Central memory CD4-positive, alpha-beta T cell (primary cell): ENCODE data around the gene CLECL1.
"Not testable (repeated sequence)": the region's sequence is repeated elsewhere in the genome, so short reads cannot be mapped to it uniquely, and the experiment has no call there.

Source experiments
- DNase-seq: peaks from one replicate; pipeline ENCODE4 v3.0.0; 2022

CLECL1 gene

GRCh38 chr12:9751204-9752144, 18.6 kb upstream of the CLECL1 start:
- DNase-seq = peak; percentile 44

GRCh38 chr12:9750276-9751203, 17.6 kb upstream of the CLECL1 start:
- peak; percentile 73 for DNase-seq

- no peak for DNase-seq
Measured at GRCh38 chr12:9749640-9750039, 16.7 kb upstream of the CLECL1 start.

DNA sequence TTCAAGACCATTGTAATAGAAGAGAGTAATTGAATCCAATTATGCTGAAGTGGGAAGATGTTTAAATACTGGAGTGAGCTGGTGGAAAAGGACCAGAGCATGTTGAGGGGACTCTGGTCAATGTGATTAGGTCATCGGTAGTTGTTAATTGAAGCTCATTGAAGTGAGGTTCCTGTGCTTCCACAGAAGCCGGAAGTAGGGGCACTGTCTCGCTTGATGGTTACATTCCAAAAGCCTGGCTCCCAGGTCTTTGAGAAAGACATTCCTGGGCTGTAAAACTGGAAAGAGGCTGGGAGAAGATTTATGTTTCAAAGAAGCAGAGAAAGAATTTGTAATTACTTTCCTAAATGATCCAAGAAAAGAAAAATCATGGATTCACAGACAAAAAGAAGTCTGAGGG, 12.3 kb upstream of the CLECL1 start:
- DNase-seq = no peak

GRCh38 chr12:9742661-9743060, 9.8 kb upstream of the CLECL1 start:
- peak; percentile 53 for DNase-seq

GRCh38 chr12:9741726-9742125, 8.8 kb upstream of the CLECL1 start:
- DNase-seq = peak; percentile 93

DNA sequence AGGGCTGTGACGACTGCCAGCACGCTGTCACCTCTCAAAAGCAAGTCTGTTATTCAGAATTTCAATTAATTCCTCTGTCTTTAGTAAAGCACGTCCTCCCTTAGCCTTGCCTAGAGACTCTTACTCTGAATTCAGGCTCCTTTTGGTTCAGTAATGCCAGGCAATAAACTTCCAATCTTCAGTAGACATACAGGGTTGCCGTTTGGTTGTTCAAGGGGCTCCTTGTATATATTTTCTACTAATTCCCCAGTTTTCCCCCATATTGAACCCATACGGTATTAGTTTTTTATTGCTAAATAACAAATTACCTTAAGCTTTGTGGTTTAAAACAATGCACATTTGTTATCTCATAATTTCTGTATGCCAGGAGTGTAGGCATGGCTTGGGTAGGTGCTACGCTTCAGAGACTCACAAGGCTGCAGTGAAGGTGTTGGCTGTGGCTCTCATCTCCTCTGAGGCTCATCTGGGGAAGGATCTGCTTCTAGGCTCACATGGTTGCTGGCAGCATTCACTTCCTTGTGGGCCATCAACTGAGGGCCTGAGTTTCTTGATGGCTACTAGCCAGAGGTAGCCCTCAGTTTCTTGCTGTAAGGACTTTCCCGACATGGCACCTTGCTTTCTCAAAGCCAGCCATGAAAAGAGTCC, 7.3 kb upstream of the CLECL1 start:
- DNase-seq = peak; percentile 25

- DNase-seq = not testable (repeated sequence)
Measured at GRCh38 chr12:9739404-9740105, 6.7 kb upstream of the CLECL1 start.

DNA sequence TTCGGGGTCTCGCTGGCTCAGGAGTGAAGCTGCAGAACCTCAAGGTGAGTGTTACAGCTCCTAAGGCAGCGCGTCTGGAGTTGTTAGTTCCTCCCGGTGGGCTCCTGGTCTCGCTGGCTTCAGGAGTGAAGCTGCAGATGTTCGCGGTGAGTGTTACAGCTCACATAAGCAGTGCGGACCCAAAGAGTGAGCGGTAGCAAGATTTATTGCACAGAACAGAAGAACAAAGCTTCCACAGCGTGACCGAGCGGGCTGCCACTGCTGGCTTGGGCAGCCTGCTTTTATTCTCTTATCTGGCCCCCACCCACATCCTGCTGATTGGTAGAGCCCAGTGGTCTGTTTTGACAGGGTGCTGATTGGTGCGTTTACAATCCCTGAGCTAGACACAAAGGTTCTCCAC, 6.0 kb upstream of the CLECL1 start:
- not testable (repeated sequence) for DNase-seq

DNA sequence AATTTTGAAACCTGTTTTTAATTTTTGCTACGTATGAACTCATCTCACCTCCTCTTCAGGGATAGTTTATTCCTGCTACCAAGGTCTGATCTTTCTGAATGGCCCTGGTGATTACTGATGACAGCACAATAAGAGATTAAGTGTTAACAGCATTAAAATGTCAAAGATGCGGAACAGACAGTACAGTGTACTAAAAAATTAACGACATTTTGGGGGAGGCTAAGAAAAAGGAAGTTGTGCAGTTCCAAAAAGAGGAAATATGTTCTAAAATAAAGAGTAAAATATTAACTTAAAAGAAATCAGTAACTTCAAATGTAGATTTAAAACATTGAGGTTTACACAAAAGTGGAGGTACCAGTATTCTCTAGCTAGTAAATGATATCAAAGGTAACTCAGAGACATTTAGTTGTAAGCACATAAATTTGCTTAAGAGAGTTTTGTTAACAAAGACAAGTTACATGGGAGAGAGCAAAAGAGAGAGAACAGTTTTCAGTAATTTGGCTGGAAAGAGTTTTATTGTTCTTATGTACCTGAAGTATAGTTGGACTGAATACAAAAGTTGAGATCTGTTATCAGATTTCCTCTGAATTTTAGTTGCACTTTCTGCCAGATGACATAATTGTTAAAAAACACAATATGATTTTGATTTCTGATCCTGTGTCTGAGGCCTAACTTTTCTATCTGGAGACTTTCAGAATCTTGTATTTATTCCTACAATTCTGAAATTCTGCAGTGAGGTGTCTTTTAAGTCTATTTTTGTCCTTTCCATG, 4.2 kb upstream of the CLECL1 start:
- peak; percentile 37 for DNase-seq

DNA sequence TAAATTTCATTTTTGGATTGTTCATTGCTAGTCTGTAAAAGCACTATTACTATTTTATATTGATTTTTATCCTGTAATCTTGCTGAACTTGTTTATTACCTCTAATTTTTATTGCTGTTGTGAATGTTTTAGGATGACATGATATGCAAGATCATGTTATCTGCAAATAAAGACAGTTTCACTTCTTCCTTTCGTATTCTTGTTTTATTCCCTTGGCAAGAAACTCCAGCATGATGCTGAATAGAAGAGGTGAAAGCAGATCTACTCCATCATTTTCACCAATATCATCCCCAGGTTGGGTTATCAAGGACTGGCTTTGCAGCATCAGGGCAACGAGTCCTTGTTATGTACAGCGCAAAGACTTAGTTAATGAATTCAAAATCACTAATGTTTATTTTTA, 2.7 kb upstream of the CLECL1 start:
- no peak for DNase-seq

- DNase-seq = no peak
Measured at GRCh38 chr12:9731797-9732196, 1.1 kb downstream of the CLECL1 start.

- DNase-seq = no peak
Measured at GRCh38 chr12:9731393-9731792, 1.5 kb downstream of the CLECL1 start.

DNA sequence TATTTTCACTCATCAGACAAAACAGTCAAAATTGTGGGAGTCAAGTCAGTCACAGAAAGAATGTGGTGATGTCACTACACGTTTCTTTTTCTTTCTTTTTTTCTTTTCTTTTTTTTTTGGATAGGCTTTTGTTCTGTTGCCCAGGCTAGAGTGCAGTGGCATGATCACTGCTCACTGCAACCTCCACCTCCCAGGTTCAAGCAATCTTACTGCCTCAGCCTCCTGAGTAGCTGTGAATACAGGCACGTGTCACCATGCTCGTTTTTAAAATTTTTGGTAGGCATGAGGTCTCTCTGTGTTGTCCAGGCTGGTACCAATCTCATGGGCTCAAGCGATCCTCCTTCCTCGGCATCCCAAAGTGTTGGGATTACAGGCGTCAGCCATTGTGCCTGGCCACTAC, 2.3 kb downstream of the CLECL1 start:
- DNase-seq = no peak

- no peak for DNase-seq
Measured at GRCh38 chr12:9730011-9730410, 2.9 kb downstream of the CLECL1 start.

GRCh38 chr12:9729082-9729481, 3.8 kb downstream of the CLECL1 start:
- DNase-seq = no peak

GRCh38 chr12:9727813-9728212, 5.1 kb downstream of the CLECL1 start:
- no peak for DNase-seq

DNA sequence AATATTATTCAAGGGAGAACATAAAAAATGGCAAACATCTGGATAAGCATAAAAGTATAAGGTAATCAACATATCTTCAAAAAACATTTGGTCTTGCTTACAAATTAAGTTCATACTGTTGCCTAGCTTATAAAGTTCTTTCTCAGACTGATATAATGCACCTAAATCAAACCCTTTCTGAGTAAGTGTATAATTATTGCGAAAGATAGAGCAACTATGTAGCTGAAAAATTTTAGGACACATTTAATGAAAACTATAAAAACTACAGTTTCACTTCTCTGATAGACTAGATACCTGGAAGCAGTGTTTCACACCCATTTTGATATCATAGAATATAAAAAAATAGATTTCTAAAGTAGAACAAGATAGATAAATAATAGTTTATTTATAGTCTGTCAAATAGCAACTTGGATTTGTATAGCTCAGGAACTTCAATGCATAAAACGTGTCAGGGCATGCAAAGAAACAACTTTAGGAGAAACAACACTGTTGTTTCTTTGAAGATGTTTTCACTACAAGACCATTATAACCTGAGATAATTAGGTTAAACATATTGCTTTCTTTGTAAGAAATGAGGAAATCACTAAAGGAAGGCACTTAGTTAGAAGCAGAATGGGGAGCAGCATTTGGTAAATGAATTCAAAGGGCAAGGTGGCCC, 7.6 kb downstream of the CLECL1 start:
- DNase-seq = no peak

DNA sequence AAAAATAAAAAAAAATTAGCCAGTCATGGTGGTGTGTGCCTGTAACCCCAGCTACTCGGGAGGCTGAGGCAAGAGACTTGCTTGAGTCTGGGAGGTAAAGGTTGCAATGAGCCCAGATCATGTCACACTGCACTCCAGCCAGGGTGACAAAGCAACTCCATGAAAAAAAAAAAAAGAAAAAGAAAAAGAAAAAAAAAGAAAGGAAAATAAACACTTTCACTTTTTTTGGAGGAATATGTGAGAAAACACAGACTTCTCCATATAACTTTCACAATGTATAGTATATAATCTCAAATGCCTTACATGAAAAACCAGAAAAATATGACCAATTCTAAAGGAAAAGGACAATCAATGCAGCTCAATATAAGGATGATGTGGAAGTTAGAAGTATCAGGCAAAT, 8.9 kb downstream of the CLECL1 start:
- DNase-seq = no peak

GRCh38 chr12:9721394-9722092, 11.4 kb downstream of the CLECL1 start:
- DNase-seq = no peak
